Skeletal muscle cell (primary cell): ENCODE measurements around the gene PTK7.
A peak's percentile ranks its signal among the peaks of the same experiment; 100 is the strongest.

ENCODE experiments used
- DNase-seq: peaks from one replicate; pipeline ENCODE4 v3.0.0-alpha.2; 2010; ENCODE audit warnings: low read depth
- H3K4me3 ChIP-seq: 2 replicates; pipeline ENCODE4 v1.5.1; 2011; ENCODE audit warnings: low read depth, mild to moderate bottlenecking, control low read depth, low read length, moderate library complexity

The PTK7 gene

DNA sequence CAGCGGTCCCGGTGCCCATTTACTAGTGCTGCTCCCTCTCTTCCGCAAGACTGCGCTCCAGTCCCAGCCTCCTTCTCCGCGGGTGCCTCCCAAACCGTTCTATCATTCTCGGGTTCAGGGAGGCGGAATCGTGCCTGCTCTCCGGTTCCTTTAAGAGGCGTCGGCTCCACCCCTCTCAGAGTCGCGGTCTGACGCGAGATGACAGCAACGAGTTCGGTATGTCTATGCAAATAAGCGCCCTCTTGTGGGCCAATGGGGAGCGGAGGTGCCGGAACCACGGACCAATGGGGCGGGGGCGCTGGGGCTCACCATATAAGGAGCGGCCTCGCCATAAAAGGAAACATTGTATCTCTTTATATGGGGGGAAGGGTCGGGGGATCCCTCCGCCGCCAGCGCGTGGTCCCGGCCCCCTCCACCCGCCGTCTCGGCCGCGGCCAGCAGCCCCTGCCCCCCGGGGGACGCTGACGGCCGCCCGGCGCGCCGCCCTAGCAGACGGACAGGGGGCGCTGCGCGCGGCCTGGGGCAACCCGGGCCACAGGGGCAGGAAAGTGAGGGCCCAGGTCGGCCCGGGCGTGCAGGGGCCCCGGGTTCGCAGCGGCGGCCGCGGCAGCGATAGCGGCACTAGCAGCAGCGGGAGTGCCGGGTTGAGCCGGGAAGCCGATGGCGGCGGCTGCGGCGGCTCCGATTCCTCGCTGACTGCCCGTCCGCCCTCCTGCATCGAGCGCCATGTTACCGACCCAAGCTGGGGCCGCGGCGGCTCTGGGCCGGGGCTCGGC, 95.0 kb downstream of the PTK7 start, which contains the start of gene SRF:
SRF (plus strand) TSS at position 339 of the 776 bp plus-strand sequence; CDS start at position 727, 388 bp downstream.
- DNase-seq, result peak; percentile 98
- peak within 1 kb of the TSS; percentile 85 for H3K4me3 ChIP-seq

DNA sequence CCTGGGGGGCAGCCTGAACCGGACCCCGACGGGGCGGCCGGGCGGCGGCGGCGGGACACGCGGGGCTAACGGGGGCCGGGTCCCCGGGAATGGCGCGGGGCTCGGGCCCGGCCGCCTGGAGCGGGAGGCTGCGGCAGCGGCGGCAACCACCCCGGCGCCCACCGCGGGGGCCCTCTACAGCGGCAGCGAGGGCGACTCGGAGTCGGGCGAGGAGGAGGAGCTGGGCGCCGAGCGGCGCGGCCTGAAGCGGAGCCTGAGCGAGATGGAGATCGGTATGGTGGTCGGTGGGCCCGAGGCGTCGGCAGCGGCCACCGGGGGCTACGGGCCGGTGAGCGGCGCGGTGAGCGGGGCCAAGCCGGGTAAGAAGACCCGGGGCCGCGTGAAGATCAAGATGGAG, 95.6 kb downstream of the PTK7 start:
- peak overlapping the region; percentile 85 for H3K4me3 ChIP-seq
- DNase-seq, result no peak

DNA sequence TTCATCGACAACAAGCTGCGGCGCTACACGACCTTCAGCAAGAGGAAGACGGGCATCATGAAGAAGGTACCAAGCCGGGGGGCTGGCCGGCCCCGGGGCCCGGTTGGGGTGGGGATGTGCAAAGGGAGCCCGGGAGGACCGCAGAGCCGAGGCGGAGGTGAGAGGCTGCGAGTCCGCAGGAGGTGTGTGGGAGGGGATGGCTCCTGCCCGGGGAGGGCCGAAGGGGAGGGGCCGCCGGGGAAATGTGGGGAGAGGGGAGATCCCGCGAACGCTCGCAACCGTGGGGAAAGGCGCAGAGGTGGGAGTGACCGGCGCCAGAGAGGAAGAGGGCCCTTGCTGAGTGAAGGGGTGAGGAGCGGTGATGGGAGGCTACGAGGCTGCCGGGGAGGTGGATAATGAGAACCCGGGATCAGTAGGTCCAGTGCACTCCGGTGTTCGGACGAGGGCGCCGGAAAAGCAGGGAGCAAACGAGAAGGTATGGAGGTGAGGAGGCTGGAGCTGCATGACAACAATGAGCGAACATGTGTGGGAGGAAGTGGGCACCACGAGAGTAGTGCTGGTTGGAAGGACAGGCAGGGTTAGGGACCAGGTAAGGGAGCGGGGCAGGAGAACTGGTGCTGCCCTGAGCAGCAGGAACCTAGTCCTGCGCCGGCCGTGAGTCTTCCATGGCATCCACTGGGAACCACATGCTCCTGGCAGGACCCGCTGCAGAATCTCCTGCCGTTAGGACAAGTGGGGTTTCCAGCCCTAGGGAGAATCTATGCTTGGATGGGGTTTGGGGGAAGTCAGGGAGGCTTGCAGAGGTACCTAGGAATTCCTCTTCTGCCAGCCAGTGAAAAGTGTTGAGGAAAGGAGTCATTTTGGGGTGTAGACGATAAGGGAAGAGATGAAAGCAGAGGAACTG, 96.2 kb downstream of the PTK7 start:
- no peak for DNase-seq
- H3K4me3 ChIP-seq, result peak overlapping the region; percentile 85

DNA sequence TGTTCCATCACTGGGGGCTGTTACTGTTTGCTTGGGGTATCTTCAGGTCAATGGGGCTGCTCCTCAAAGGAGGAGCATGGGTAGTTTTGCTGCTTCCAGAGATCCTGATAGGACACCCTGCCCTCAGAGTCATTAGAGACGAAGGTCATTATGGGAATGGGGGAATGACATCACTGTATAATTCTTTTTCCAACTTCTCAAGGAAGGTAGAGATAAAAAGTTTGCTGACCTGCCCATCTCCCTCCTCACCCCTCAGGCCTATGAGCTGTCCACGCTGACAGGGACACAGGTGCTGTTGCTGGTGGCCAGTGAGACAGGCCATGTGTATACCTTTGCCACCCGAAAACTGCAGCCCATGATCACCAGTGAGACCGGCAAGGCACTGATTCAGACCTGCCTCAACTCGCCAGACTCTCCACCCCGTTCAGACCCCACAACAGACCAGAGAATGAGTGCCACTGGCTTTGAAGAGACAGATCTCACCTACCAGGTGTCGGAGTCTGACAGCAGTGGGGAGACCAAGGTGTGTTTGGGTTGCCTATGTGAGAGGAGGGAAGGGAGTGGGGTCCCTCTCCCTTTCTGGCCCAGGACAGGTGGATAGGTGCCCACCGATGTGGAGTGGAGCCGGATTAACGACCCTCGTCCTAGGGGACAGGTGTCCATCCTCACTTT, 97.6 kb downstream of the PTK7 start:
- DNase-seq, result no peak
- H3K4me3 ChIP-seq, result peak overlapping the region; percentile 85

DNA sequence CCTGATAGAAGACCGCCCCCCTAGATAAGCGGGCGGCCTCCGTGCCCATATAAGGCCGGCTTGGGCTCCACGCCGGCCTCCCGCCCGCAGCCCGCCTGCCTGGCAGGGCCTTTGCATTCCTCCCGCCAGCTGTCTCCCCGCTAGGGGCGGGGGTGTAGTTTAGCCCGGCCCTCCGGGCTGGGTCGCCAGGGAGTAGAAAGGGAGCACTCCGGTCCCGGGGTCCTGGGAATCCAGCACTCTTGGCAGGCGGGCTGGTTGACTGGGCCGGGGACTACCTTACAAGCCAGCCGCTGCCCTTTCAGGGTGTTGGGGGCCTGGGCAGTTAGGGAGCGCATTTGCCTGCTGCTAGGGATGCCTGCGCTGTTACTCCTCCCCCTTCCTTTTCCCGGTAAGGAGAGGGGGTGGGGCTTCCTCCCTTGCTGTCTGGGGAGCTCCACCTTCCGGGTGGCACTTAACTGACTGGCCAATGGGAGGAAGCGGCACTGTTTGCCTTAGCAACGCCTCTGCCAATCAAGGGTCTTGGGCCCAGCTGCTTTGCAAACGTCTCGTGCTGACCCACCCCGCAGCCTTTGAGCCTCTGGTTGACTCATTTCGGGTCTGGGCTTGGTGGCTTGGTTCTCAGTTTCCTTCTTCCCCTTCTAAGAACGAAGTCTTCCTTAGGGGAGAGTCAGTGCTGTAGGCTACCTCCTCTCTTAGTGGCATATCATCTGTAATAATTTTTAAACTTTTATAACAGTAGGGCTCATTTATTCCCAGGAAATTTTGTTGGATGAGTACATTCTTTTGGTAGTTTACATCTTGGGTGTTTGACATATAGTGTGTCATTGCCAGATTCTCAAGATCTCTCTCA, 98.4 kb downstream of the PTK7 start:
- peak overlapping the region; percentile 85 for H3K4me3 ChIP-seq
- DNase-seq, result peak; percentile 97

DNA sequence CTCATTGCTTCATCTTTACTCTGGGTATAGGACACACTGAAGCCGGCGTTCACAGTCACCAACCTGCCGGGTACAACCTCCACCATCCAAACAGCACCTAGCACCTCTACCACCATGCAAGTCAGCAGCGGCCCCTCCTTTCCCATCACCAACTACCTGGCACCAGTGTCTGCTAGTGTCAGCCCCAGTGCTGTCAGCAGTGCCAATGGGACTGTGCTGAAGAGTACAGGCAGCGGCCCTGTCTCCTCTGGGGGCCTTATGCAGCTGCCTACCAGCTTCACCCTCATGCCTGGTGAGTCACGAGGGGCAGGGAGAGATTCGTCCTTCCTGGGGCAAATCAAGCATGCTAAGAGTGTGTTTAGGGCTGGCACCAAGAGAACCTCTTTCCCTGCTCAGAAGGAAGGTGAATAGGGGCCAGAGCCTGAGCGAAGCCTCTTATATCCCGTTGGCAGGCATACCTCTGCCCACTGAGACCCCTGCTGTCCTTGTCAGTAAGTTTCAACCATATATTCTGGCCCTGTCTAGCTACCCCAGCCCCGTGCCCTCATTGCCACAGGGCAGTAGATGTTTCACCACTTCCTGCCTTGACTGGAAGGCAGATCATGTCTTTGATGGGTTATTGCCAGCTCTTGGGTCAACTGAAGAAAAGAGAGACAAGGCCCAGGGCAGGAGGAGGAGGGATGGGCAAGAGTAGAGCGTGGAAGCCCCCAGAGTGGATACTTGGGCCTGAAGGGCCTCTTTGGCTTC, 99.7 kb downstream of the PTK7 start:
- no peak for DNase-seq
- no peak overlapping the region for H3K4me3 ChIP-seq

DNA sequence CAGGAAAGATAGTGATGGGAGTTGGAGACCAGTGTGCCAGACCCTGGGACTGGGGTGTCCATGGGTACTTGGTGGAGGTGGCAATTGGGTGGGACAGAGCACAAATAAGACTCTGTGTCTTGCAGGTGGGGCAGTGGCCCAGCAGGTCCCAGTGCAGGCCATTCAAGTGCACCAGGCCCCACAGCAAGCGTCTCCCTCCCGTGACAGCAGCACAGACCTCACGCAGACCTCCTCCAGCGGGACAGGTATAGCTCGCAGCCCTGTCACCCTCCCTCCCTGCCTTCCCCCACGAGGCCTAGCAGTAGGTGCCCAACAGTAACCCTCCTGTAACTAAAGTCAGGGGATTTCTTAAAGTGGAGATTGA, 100.3 kb downstream of the PTK7 start:
- DNase-seq, result no peak
- no peak overlapping the region for H3K4me3 ChIP-seq

DNA sequence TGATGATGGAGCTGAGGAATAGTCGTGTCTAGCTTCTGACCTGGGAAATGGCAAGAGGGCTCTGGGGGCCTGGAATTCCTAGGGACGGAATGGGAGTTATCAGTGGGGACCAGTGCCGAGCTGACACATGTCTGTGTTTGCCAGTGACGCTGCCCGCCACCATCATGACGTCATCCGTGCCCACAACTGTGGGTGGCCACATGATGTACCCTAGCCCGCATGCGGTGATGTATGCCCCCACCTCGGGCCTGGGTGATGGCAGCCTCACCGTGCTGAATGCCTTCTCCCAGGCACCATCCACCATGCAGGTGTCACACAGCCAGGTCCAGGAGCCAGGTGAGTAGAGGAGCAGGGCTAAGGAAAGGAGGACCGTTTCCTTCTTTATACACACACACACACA, 102.0 kb downstream of the PTK7 start:
- H3K4me3 ChIP-seq, result no peak overlapping the region
- DNase-seq, result no peak

DNA sequence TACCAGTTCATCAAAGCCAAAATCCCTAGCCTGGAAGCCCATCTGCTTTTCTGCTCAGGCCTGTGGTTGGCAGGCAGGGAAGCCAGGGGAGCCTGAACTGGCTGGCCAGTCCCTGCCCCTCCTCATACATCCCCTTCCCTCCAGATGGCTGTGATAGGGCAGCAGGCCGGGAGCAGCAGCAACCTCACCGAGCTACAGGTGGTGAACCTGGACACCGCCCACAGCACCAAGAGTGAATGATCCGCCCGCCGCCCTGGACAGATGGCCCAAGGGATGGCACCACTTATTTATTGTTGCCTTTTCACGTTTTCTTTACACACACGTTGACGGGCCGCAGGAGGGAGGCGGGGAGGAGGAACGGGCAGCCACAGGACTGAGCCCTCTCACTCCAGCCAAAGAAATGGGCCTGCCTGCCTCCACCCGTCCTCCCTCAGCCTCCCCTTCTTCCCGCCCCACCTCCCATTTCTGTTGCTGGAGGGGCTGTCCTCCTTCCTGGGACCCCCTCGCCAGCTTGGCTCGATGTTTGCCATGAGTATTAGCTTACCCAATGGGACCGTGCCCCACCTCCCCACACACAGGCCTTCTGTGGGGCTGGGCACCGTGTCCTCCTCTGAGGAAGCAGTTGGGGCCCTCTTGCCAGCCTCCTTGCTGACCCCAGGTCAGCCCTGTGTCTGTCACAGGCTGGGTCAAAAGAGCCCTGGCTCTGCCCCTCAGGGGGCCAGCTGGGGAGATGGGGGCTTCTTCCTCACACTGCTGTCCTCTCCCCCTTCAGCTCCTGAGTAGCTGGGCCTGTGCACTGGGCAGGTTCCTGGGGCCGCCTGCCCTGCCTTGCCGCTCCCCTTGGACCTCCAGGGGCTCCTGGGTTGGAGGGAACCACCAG, 103.1 kb downstream of the PTK7 start:
- DNase-seq, result no peak

DNA sequence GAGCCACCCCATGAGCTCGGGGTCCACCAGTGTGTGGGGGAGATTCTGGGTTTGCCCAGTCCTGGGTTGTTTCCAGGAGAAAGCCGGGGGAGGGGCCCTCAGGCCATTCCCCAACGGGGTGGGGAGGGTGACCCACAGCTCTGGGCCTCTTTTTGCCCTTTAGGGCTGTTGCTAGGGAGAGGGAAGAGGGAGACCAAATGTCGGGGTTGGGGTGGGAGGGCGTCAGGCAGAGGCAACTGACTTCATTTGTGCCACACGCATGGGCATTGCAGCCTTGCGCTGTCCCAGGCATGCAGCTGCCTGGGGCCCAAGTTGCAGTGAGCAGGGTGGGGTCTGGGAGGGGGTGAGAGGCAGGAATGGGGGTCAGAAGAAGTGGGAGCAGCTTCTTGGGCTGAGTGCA, 103.9 kb downstream of the PTK7 start:
- DNase-seq, result no peak
- no peak overlapping the region for H3K4me3 ChIP-seq

More for the DNA sequence above, 103.1 kb downstream of the PTK7 start:
- H3K4me3 ChIP-seq, result no peak overlapping the region

DNA sequence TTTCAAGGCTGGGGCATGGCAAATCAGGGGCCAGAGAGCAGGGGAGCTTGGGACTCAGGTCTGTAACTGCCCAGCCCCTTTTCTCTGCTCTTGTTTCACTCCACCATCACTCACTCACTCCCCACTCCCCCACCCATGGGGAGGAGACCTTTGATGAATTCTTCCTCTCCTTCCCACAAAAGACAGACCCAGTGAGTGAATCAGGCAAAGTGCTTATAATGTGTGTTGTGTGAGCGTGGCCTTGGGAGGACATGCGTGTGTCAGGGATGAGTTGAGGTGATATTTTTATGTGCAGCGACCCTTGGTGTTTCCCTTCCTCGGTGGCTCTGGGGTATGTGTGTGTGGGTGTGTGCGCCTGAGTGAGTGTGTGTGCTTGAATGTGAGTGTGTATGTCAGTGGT, 104.9 kb downstream of the PTK7 start:
- no peak for DNase-seq
- H3K4me3 ChIP-seq, result no peak overlapping the region

DNA sequence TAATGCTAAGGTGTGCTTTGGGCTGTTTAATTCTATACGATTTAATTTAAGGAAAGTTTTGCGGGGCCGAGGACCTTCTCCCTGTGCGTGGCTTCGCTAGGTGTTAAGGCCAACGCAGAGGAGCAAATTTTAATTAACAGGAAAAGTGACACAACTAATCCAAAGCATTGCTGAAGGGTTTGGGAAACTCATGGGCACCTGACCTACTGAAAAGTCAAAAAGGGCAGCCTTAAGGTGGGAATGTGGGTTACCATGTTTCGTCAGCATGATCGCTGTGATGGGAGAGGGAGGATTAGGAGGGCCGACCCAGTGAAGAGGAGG, 105.5 kb downstream of the PTK7 start:
- no peak for DNase-seq
- H3K4me3 ChIP-seq, result peak overlapping the region; percentile 66

DNA sequence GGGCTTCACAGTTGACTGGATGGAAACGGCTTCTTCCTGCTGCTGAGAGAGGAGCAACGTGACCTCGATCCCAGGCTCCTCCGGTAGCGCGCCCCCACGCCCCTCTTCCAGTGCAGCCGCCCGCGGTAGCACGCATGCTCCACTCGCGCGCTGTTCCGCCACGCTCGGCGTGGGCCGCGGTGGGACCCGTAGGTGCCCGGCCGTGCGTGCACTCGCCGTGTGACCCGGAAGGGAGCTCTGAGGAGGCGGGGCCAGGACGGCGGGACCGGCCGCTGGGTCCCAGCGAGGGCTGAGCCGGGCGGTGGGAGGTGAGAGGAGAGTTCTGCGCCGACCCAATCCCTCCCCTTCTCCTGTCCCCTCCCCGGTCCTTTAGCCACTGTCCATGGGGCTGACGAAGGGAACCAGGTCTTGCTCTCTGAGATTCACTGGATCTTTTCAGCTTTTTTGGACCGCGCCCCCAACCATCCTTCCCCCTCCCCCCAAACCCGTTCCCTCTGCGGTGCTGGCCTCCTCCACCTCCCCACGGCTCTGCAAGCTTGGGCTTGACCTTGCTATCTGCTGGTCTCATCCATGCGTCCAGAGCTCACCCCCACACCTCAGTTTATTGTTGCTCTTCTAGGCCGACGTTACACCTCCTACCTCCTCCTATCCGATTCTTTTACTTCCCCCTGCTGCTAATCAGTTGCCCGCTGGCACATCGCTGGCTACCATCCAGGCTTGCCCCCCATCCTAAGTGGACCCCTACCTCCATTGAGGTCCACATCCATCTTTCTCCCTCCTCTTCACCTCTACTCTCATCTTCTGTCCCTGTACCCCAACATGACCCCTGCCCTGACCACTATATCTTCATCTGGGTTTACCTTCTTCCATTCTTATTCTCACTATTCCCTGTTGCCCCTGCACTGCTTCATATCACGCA, 106.1 kb downstream of the PTK7 start, which contains the start of gene CUL9:
CUL9 (plus strand) TSS at position 255 of the 919 bp plus-strand sequence. CDS start 2,115 bp downstream, outside the sequence.
- DNase-seq, result no peak
- H3K4me3 ChIP-seq, result peak within 1 kb of the TSS; percentile 66

DNA sequence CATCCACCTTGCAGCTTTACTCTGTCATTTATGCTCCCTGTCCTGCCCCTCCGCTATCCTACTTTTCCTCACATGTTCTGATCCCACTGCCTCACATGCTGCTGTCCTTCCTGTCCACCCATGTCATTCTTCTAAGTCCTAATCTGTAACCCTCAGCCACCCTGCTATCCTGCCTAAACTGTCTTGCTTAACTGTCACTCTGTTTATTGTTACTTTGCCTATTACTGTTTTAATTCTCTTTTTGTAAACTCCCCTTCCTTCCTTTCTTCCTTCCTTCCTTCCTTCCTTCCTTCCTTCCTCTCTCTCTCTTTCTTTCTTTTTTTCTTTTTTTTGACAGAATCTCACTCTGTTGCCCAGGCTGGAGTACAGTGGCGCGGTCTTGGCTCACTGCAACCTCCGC, 107.3 kb downstream of the PTK7 start:
- no peak overlapping the region for H3K4me3 ChIP-seq
- no peak for DNase-seq

DNA sequence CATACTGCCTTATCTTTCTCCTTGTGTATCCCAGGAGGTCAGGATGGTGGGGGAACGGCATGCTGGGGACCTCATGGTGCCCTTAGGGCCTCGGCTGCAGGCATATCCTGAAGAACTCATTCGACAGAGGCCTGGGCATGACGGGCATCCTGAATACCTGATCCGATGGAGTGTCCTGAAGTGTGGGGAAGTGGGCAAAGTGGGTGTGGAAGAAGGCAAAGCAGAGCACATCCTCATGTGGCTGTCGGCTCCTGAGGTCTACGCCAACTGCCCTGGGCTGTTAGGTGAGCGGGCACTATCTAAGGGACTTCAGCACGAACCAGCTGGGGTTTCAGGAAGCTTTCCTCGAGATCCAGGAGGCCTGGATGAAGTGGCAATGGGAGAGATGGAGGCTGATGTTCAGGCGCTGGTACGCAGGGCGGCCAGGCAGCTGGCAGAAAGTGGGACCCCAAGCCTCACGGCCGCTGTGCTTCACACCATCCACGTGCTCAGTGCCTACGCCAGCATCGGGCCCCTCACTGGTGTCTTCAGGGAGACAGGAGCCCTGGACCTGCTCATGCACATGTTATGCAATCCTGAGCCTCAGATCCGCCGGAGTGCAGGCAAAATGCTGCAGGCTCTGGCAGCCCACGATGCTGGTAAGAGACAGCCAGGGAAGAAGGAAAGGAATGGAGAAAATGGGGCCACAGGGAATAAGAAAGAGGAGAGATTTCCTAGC, 108.3 kb downstream of the PTK7 start:
- no peak overlapping the region for H3K4me3 ChIP-seq

DNA sequence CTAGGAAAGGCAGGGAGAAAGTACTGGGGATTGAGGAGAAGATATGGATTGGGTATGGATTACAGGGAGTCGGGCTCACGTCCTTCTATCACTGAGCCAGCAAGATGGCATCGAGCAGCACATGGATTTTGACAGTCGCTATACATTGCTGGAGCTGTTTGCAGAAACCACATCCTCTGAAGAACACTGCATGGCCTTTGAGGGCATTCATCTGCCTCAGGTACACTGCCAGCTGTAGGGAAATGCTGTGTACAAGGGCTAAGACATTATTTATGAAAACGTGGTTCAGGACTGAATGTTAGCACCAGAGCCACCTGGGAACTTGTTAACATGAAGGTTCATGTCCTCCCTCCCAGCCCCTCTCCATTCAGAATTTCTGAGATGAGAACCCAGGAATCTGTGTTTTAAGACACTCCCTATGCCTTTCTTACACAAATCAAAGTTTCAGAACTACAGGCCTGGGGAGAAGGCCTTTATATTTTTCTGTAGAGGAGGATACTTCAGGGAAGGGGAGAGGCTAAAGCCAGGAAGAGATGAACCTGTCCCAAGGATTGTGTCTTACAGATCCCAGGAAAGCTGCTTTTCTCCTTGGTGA, 109.4 kb downstream of the PTK7 start:
- no peak overlapping the region for H3K4me3 ChIP-seq
- no peak for DNase-seq

More for the DNA sequence above, 108.3 kb downstream of the PTK7 start:
- DNase-seq, result no peak
